NCI-H2227 (cell line): ENCODE data around the gene FOXC2.

ENCODE experiments used
- DNase-seq: peaks from one replicate; lab custom pipeline; 2025; ENCODE audit not compliant: unreplicated experiment; lab: John Stamatoyannopoulos, UW

FOXC2 gene

GRCh38 chr16:86532526-86532815 is 34.2 kb upstream of the FOXC2 start:
- DNase-seq: no peak

GRCh38 chr16:86533076-86533475 is 33.6 kb upstream of the FOXC2 start:
- DNase-seq: no peak

- DNase-seq: no peak
Observed at GRCh38 chr16:86533767-86534351, 32.8 kb upstream of the FOXC2 start.

GRCh38 chr16:86534779-86535615 is 31.6 kb upstream of the FOXC2 start:
- no peak for DNase-seq

- DNase-seq: no peak
Observed at GRCh38 chr16:86536621-86537020, 30.0 kb upstream of the FOXC2 start.

GRCh38 chr16:86537486-86537885 is 29.1 kb upstream of the FOXC2 start:
- no peak for DNase-seq

- no peak for DNase-seq
Observed at GRCh38 chr16:86538196-86538780, 28.3 kb upstream of the FOXC2 start.

- no peak for DNase-seq
Observed at GRCh38 chr16:86540894-86541293, 25.7 kb upstream of the FOXC2 start.

- no peak for DNase-seq
Observed at GRCh38 chr16:86541560-86541959, 25.1 kb upstream of the FOXC2 start.

GRCh38 chr16:86542756-86543750 is 23.6 kb upstream of the FOXC2 start:
- no peak for DNase-seq

- no peak for DNase-seq
Observed at GRCh38 chr16:86545481-86545880, 21.1 kb upstream of the FOXC2 start.

- DNase-seq: no peak
Observed at GRCh38 chr16:86545954-86546637, 20.5 kb upstream of the FOXC2 start.

GRCh38 chr16:86546638-86547013 is 20.0 kb upstream of the FOXC2 start:
- DNase-seq: no peak

- no peak for DNase-seq
Observed at GRCh38 chr16:86547286-86547685, 19.3 kb upstream of the FOXC2 start.

GRCh38 chr16:86549076-86549892 is 17.3 kb upstream of the FOXC2 start:
- no peak for DNase-seq

GRCh38 chr16:86549893-86550190 is 16.8 kb upstream of the FOXC2 start:
- no peak for DNase-seq

- no peak for DNase-seq
Observed at GRCh38 chr16:86550281-86550680, 16.3 kb upstream of the FOXC2 start.

- no peak for DNase-seq
Observed at GRCh38 chr16:86553356-86553755, 13.3 kb upstream of the FOXC2 start.

GRCh38 chr16:86554599-86554916 is 12.1 kb upstream of the FOXC2 start:
- DNase-seq: no peak
